SK-N-SH treated with all-trans-retinoic acid at 6 μM for 48 hours (cell line): ENCODE measurements around the gene NPAS2.

ENCODE experiments used
- ATAC-seq: fragments of 200-7000 bp; cut with Tn5 transposase; 3 replicates; pipeline ENCODE4 v1.9.1; 2020; ENCODE audit warnings: mild to moderate bottlenecking, moderate library complexity
- ARNTL ChIP-seq: fragments of 450-650 bp; formaldehyde crosslinking; IDR thresholded peaks from 2 replicates; pipeline ENCODE4 v1.5.0; 2020; ENCODE audit warnings: low read depth, mild to moderate bottlenecking, moderate library complexity, borderline replicate concordance
- CSDC2 ChIP-seq: fragments of 250-450 bp; sonication (Bioruptor Pico); IDR thresholded peaks from 2 replicates; pipeline ENCODE4 v1.5.0; 2020; ENCODE audit warnings: mild to moderate bottlenecking, moderate library complexity
- ESRRG ChIP-seq: fragments of 250-450 bp; sonication (Bioruptor Pico); IDR thresholded peaks from 2 replicates; pipeline ENCODE4 v1.6.1; 2021; ENCODE audit warnings: mild to moderate bottlenecking
- GLIS3 ChIP-seq: fragments of 250-450 bp; sonication (Bioruptor Pico); IDR thresholded peaks from 2 replicates; pipeline ENCODE4 v1.5.0; 2020; ENCODE audit warnings: mild to moderate bottlenecking, moderate library complexity
- ISL1 ChIP-seq: fragments of 250-450 bp; sonication (Bioruptor Pico); IDR thresholded peaks from 2 replicates; pipeline ENCODE4 v2.1.2; 2022; ENCODE audit warnings: mild to moderate bottlenecking, moderate library complexity
- OSR1 ChIP-seq: fragments of 250-450 bp; sonication (Bioruptor Pico); IDR thresholded peaks from 2 replicates; pipeline ENCODE4 v1.8.0; 2022; ENCODE audit warnings: moderate library complexity, mild to moderate bottlenecking, inconsistent platforms
- POU6F1 ChIP-seq: fragments of 250-450 bp; sonication (Bioruptor Pico); IDR thresholded peaks from 2 replicates; pipeline ENCODE4 v1.8.0; 2021; ENCODE audit warnings: low read depth, mild to moderate bottlenecking, moderate library complexity, borderline replicate concordance
- PPARA ChIP-seq: fragments of 250-450 bp; sonication (Bioruptor Pico); IDR thresholded peaks from 2 replicates; pipeline ENCODE4 v1.5.0; 2020; ENCODE audit warnings: mild to moderate bottlenecking, borderline replicate concordance
- RARB ChIP-seq: fragments of 250-450 bp; sonication (Bioruptor Pico); IDR thresholded peaks from 2 replicates; pipeline ENCODE4 v1.8.0; 2021; ENCODE audit warnings: mild to moderate bottlenecking, moderate library complexity
- SNAI2 ChIP-seq: fragments of 250-450 bp; sonication (Bioruptor Pico); IDR thresholded peaks from 2 replicates; pipeline ENCODE4 v1.5.0; 2020; ENCODE audit warnings: mild to moderate bottlenecking, moderate library complexity
- TCF4 ChIP-seq: fragments of 250-450 bp; sonication (Bioruptor Pico); IDR thresholded peaks from 2 replicates; pipeline ENCODE4 v1.8.0; 2021; ENCODE audit warnings: mild to moderate bottlenecking, moderate library complexity, borderline replicate concordance
- TOX ChIP-seq: fragments of 250-450 bp; sonication (Bioruptor Pico); IDR thresholded peaks from 2 replicates; pipeline ENCODE4 v1.8.0; 2021; ENCODE audit warnings: mild to moderate bottlenecking, moderate library complexity, borderline replicate concordance
- ZC3H10 ChIP-seq: fragments of 250-450 bp; sonication (Bioruptor Pico); IDR thresholded peaks from 2 replicates; pipeline ENCODE4 v1.5.1; 2021; ENCODE audit warnings: mild to moderate bottlenecking, moderate library complexity
- ZFP3 ChIP-seq: fragments of 250-450 bp; sonication (Bioruptor Pico); IDR thresholded peaks from 2 replicates; pipeline ENCODE4 v1.5.0; 2020; ENCODE audit warnings: mild to moderate bottlenecking, moderate library complexity
- ZFP30 ChIP-seq: fragments of 450-650 bp; formaldehyde crosslinking; IDR thresholded peaks from 2 replicates; pipeline ENCODE4 v1.5.0; 2022; ENCODE audit warnings: mild to moderate bottlenecking, moderate library complexity
- ZNF565 ChIP-seq: fragments of 450-650 bp; formaldehyde crosslinking; conservative IDR thresholded peaks from 2 replicates; pipeline ENCODE4 v1.5.0; 2020; ENCODE audit warnings: low read depth, mild to moderate bottlenecking, moderate library complexity
- ZNF70 ChIP-seq: fragments of 450-650 bp; formaldehyde crosslinking; IDR thresholded peaks from 2 replicates; pipeline ENCODE4 v1.5.0; 2020; ENCODE audit warnings: mild to moderate bottlenecking, moderate library complexity
- ZNF8 ChIP-seq: fragments of 450-650 bp; formaldehyde crosslinking; IDR thresholded peaks from 2 replicates; pipeline ENCODE4 v1.5.0; 2020; ENCODE audit warnings: mild to moderate bottlenecking, moderate library complexity
- TF ChIP-seq, protein P1 (sequence below): fragments of 250-450 bp; sonication (Bioruptor Pico); IDR thresholded peaks from 2 replicates; pipeline ENCODE4 v1.8.0; 2020; ENCODE audit warnings: mild to moderate bottlenecking, moderate library complexity, borderline replicate concordance
- TF ChIP-seq, protein P2 (sequence below): fragments of 250-450 bp; sonication (Bioruptor Pico); IDR thresholded peaks from 2 replicates; pipeline ENCODE4 v1.5.1; 2020; ENCODE audit warnings: low read depth, mild to moderate bottlenecking, moderate library complexity

NPAS2 gene

DNA sequence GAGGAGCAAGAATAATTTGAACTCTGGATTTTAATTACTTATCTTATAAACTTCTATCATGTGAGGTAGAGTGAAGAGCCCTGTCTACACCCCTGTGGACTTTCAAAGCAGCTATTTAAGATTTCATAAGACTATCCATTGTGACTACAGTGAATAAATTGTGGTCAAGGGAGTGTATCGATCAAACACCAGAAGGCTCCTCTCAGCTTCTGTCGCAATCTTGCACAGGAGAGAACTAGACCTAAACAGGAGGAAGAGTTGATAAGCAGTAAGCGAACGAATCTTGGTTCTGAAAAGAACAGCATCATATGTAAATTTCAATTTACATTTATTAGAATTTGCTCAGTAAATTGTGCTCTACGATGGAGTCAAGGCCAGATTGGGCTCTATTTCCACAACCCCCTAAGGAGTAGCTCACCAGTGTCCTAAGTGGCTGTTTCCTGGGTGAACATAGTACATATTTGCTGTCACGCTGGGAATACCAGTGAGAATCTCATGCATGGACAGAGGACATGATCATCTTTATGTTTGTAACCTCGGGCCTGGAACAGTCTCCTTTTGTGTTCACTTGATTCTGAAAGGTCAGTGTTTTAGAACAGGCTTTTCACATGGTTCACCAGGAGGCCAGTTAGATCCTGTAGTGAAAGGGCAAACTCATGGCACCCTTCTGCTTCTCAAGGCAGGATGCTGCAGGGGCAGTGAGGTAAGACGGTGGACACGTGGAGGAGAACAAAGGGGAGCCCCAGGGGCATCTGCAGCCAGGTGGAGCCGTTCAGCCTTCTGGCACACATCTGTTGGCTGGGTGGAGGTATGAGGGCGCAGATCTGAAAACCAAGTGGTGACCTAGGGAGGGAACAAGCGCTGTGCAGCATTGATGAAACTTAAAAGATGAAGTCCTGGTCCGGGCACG, 33.3 kb downstream of the NPAS2 start:
- TF ChIP-seq, protein P1, sequence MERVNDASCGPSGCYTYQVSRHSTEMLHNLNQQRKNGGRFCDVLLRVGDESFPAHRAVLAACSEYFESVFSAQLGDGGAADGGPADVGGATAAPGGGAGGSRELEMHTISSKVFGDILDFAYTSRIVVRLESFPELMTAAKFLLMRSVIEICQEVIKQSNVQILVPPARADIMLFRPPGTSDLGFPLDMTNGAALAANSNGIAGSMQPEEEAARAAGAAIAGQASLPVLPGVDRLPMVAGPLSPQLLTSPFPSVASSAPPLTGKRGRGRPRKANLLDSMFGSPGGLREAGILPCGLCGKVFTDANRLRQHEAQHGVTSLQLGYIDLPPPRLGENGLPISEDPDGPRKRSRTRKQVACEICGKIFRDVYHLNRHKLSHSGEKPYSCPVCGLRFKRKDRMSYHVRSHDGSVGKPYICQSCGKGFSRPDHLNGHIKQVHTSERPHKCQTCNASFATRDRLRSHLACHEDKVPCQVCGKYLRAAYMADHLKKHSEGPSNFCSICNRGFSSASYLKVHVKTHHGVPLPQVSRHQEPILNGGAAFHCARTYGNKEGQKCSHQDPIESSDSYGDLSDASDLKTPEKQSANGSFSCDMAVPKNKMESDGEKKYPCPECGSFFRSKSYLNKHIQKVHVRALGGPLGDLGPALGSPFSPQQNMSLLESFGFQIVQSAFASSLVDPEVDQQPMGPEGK (CRISPR knock-in tag): no peak
- no peak for TF ChIP-seq PPARA (CRISPR knock-in tag)
- no peak for TF ChIP-seq POU6F1
- TF ChIP-seq ZC3H10 (CRISPR knock-in tag): no peak
- TF ChIP-seq RARB: no peak
- no peak for ATAC-seq

- ATAC-seq: no peak; the same call in 2 of the 3 replicates
Observed at GRCh38 chr2:100853909-100854810, 34.2 kb downstream of the NPAS2 start.

DNA sequence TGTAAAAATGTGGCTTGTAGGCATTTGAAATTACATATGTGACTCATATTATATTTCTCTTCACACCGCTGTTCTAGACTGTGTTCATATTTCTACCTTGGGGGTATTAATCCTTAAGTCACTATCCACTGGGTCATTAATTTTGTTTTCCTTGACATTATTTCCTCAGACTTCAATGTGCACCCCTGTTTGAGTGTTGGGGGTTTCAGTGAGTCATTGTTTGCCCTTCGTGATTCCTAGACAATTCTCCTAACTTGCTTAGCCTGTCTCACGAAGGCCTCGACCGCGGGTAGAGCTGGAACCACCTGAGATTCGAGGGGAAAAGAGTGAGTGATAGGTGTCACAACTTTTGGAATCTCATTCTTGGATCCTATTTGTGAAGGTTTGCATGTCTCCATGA, 35.1 kb downstream of the NPAS2 start:
- no peak for ATAC-seq
- TF ChIP-seq TCF4 (CRISPR knock-in tag) (no peak), ZC3H10 (CRISPR knock-in tag) (no peak), SNAI2 (CRISPR knock-in tag) (no peak), CSDC2 (CRISPR knock-in tag) (no peak), TOX (CRISPR knock-in tag) (no peak), RARB (no peak)

More at GRCh38 chr2:100853909-100854810, 34.2 kb downstream of the NPAS2 start:
- TF ChIP-seq, protein P2, sequence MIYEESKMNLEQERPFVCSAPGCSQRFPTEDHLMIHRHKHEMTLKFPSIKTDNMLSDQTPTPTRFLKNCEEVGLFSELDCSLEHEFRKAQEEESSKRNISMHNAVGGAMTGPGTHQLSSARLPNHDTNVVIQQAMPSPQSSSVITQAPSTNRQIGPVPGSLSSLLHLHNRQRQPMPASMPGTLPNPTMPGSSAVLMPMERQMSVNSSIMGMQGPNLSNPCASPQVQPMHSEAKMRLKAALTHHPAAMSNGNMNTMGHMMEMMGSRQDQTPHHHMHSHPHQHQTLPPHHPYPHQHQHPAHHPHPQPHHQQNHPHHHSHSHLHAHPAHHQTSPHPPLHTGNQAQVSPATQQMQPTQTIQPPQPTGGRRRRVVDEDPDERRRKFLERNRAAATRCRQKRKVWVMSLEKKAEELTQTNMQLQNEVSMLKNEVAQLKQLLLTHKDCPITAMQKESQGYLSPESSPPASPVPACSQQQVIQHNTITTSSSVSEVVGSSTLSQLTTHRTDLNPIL (CRISPR knock-in tag): no peak
- TF ChIP-seq ESRRG (CRISPR knock-in tag) (no peak), ZC3H10 (CRISPR knock-in tag) (no peak), ISL1 (CRISPR knock-in tag) (no peak), TOX (CRISPR knock-in tag) (no peak), ZFP3 (CRISPR knock-in tag) (no peak), PPARA (CRISPR knock-in tag) (no peak), ZNF70 (CRISPR knock-in tag) (no peak), ZFP30 (CRISPR knock-in tag) (no peak), ZNF8 (no peak), POU6F1 (no peak), ARNTL (CRISPR knock-in tag) (no peak), OSR1 (no peak), ZNF565 (CRISPR knock-in tag) (no peak), CSDC2 (CRISPR knock-in tag) (no peak), RARB (no peak), GLIS3 (CRISPR knock-in tag) (no peak), SNAI2 (CRISPR knock-in tag) (no peak)
- TF ChIP-seq, protein P1 (CRISPR knock-in tag): no peak
